OCI-LY7 (cell line): ENCODE data around the gene LIX1. TPM values are rescaled to one million over a fixed set of nuclear protein-coding genes. Genes with fewer than 3 reads are reported as not detected.

Source experiments
- BruUV-seq: library from RNA; stranded (reverse); fragments of 400-500 nt; replicated peaks from 2 replicates; lab custom pipeline; 2021; lab: Mats Ljungman, UMichigan
- CTCF ChIA-PET: fragments of 300-600 bp; sonication (Branson Sonifier 250); formaldehyde crosslinking; loops from one replicate; lab custom pipeline; 2022; ENCODE audit warnings: antibody characterized with exemption; ENCODE audit not compliant: unreplicated experiment; lab: Charles Lee
- POLR2A ChIA-PET: fragments of 300-600 bp; sonication (Branson Sonifier 250); formaldehyde crosslinking; loops from one replicate; lab custom pipeline; 2022; ENCODE audit warnings: antibody characterized with exemption; lab: Charles Lee
- DNase-seq: peaks from one replicate; pipeline ENCODE4 v3.0.0-alpha.2; 2015; ENCODE audit warnings: low spot score
- H2AFZ ChIP-seq: fragments of 200-600 bp; sonication (generic), shearing (Covaris generic); 2 replicates; pipeline ENCODE4 v1.6.1; 2014; ENCODE audit warnings: mild to moderate bottlenecking, antibody characterized with exemption, low read length, moderate library complexity
- H3K27ac ChIP-seq: fragments of 200-600 bp; sonication (generic); 2 replicates; pipeline ENCODE4 v1.5.1; 2014; ENCODE audit warnings: mixed run types, low read depth, mild to moderate bottlenecking, moderate library complexity, low read length, inconsistent platforms; ENCODE audit not compliant: poor library complexity, severe bottlenecking
- H3K36me3 ChIP-seq: fragments of 200-600 bp; sonication (generic); 2 replicates; pipeline ENCODE4 v1.6.1; 2014; ENCODE audit warnings: mild to moderate bottlenecking, antibody characterized with exemption, low read length, moderate library complexity, mixed read lengths; ENCODE audit not compliant: insufficient read depth
- H3K4me1 ChIP-seq: fragments of 200-600 bp; sonication (generic); 2 replicates; pipeline ENCODE4 v1.5.1; 2014; ENCODE audit warnings: mild to moderate bottlenecking, low read length; ENCODE audit not compliant: insufficient read depth, poor library complexity, severe bottlenecking
- H3K4me2 ChIP-seq: fragments of 200-600 bp; sonication (generic); 2 replicates; pipeline ENCODE4 v1.6.1; 2014; ENCODE audit warnings: mild to moderate bottlenecking, low read length
- H3K4me3 ChIP-seq: fragments of 200-600 bp; sonication (generic); 2 replicates; pipeline ENCODE4 v1.5.1; 2014; ENCODE audit warnings: mild to moderate bottlenecking, low read depth, low read length; ENCODE audit not compliant: poor library complexity, severe bottlenecking
- H3K79me2 ChIP-seq: fragments of 200-600 bp; sonication (generic); 2 replicates; pipeline ENCODE4 v1.6.1; 2016; ENCODE audit warnings: low read depth, mild to moderate bottlenecking, low read length, moderate library complexity, mixed read lengths; ENCODE audit not compliant: insufficient read depth
- H3K9me2 ChIP-seq: fragments of 200-600 bp; sonication (generic); 2 replicates; pipeline ENCODE4 v1.6.1; 2016; ENCODE audit warnings: mild to moderate bottlenecking, low read length, mixed read lengths; ENCODE audit not compliant: insufficient read depth
- H3K9me3 ChIP-seq: fragments of 200-600 bp; sonication (generic); 2 replicates; pipeline ENCODE4 v1.6.1; 2014; ENCODE audit warnings: mild to moderate bottlenecking, mixed run types, low read length, mixed read lengths
- H4K20me1 ChIP-seq: fragments of 200-600 bp; sonication (generic); 2 replicates; pipeline ENCODE4 v1.6.1; 2014; ENCODE audit warnings: mild to moderate bottlenecking, antibody characterized with exemption, low read length, moderate library complexity, mixed read lengths; ENCODE audit not compliant: insufficient read depth
- EZH2phosphoT487 ChIP-seq: fragments of 200-600 bp; sonication (generic); IDR thresholded peaks from 2 replicates; pipeline ENCODE4 v1.6.1; 2018; ENCODE audit warnings: low read depth, borderline replicate concordance, mild to moderate bottlenecking, mixed run types, antibody characterized with exemption, low read length, moderate library complexity, mixed read lengths
- intact Hi-C: fragments of 100-400 bp; cut with micrococcal nuclease; formaldehyde crosslinking; loops from one replicate; pipeline ENCODE4 v1.10.0; 2022; ENCODE audit not compliant: unreplicated experiment
- total RNA-seq, 2 experiments: library from RNA; depleted of rRNA in 1 of 2; stranded (reverse); fragments of >200 nt in 1 of 2; shearing (Covaris generic) in 1 of 2; gene quantifications; 2 replicates each; pipeline ENCODE4 v1.2.3, GENCODE V29; 2014 to 2022
- TF ChIP-seq, protein P1 (sequence below): fragments of 200-600 bp; sonication (generic); conservative IDR thresholded peaks from 2 replicates; pipeline ENCODE4 v1.5.1; 2014; ENCODE audit warnings: mild to moderate bottlenecking, antibody characterized with exemption, low read length, moderate library complexity, mixed read lengths

LIX1 gene
- total RNA-seq, 2 experiments from 2014 or later: 0.44 TPM; not detected in 1

DNA sequence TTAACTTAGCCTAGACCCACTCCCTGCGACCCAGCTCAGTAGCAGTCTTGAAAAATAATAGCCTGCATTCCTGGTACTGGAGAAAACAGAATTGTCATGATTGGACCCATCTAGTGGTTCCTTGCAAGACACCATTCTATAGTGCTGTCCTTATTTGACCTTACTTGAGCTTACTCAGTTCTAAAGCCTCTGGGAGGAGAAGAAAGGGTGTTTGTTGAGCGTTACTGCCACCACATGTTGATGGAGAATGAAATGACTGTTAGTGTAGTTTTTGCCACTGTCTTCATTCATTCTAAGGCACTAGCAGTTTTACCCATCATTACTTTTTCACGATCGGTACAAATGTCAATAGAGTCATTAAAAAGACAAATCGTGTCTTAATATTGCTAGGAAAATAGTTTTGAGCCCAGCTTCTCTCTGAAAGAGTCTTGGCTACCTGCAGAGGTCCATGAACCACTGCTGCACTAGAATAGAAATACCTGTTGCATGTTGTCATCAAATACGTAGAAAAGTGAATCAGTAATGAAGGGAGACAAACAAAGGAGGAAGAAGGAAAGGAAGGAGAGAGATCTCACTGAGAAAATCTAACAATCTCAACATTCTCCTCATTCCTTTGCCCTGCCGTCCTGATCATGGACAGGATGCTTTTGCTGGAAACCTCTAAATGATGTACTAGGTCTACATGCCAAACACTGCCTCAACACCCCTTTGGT is 96.0 kb downstream of the LIX1 start:
- Histone ChIP-seq H3K4me1 (no peaks in the 10 kb centered on the region), H3K9me3 (no peaks in the 10 kb centered on the region), H3K4me3 (no peak overlapping the region), H3K27ac (no peak overlapping the region), H2AFZ (no peak overlapping the region), H4K20me1 (no peaks in the 10 kb centered on the region), H3K4me2 (no peak overlapping the region), H3K36me3 (no peaks in the 10 kb centered on the region), H3K79me2 (no peaks in the 10 kb centered on the region), H3K9me2 (no peaks in the 10 kb centered on the region)
- no TSS peak for BruUV-seq
- intact Hi-C loops: loop anchor here (5.0 kb wide), 1 partner anchor 179 kb away; no protein-coding TSS in a partner anchor
- ChIA-PET CTCF (interaction anchor here (0.6 to 1.6 kb wide), 2 partner anchors 96 to 172 kb away, joined by 3 to 4 read pairs; partner anchors contain the start of gene LIX1), POLR2A (interaction anchor here (0.7 to 1.9 kb wide), 4 partner anchors 11 to 37 kb away, joined by 3 to 5 read pairs (median 3); no protein-coding TSS in a partner anchor)
- TF ChIP-seq, protein P1, sequence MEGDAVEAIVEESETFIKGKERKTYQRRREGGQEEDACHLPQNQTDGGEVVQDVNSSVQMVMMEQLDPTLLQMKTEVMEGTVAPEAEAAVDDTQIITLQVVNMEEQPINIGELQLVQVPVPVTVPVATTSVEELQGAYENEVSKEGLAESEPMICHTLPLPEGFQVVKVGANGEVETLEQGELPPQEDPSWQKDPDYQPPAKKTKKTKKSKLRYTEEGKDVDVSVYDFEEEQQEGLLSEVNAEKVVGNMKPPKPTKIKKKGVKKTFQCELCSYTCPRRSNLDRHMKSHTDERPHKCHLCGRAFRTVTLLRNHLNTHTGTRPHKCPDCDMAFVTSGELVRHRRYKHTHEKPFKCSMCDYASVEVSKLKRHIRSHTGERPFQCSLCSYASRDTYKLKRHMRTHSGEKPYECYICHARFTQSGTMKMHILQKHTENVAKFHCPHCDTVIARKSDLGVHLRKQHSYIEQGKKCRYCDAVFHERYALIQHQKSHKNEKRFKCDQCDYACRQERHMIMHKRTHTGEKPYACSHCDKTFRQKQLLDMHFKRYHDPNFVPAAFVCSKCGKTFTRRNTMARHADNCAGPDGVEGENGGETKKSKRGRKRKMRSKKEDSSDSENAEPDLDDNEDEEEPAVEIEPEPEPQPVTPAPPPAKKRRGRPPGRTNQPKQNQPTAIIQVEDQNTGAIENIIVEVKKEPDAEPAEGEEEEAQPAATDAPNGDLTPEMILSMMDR: peak; percentile 50
- no peak for TF ChIP-seq EZH2phosphoT487
- peak; percentile 36 for DNase-seq

DNA sequence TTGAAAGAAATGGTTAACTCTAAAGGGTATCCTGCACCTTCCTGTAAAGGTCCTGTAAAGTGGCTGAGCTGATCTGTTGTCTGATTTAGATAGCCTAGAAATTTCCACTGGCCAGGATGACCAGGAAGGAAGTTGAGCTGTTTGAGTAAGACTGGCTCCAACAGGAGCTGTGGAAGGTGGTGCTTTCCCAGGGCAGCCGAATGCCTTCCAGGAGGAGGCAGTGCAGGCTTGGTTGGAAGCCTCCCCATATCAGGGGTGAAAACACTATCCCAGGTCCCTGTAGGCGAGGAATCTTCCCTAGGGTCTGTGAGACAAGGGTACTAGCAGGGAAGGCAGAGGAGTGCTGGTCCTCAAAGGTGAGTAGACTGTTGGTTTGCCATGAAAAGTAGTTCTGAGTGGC is 98.4 kb downstream of the LIX1 start:
- ChIA-PET POLR2A (interaction anchor here (1.8 kb wide), 1 partner anchor 16 kb away, joined by 6 read pairs; no protein-coding TSS in a partner anchor), CTCF (no interaction called here)
- Histone ChIP-seq H3K36me3 (no peaks in the 10 kb centered on the region), H3K9me3 (no peaks in the 10 kb centered on the region), H3K9me2 (no peaks in the 10 kb centered on the region), H4K20me1 (no peaks in the 10 kb centered on the region), H3K4me3 (no peak overlapping the region), H3K27ac (no peak overlapping the region), H3K79me2 (no peaks in the 10 kb centered on the region), H2AFZ (no peak overlapping the region), H3K4me1 (no peaks in the 10 kb centered on the region), H3K4me2 (no peak overlapping the region)
- intact Hi-C loops: no loop called here
- no peak for DNase-seq
- TF ChIP-seq, protein P1: 0 out of 2 replicates have a peak, but pooled peaks have one; percentile 11
- no peak for TF ChIP-seq EZH2phosphoT487
- BruUV-seq: no TSS peak

DNA sequence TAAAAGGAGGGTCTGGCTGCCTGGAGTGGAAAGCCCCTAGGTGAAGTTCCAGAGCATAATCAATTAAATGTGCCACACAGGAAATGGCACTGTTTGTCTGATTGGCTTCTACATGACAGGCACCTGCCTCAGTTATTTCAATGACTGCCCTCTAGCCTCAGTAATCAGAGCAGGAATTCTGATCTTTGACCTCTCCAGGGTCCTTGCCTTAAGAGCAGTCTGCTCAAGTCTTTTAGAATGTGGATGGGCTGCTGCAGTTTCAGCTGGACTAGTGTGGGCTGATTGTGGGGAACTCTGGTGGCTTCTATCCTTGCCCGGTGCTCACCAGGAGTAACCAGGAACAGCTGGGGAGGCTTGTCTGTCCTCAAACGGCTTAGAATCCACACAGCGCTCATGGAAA is 98.9 kb downstream of the LIX1 start:
- no TSS peak for BruUV-seq
- TF ChIP-seq, protein P1: no peak
- TF ChIP-seq EZH2phosphoT487: no peak
- Histone ChIP-seq H3K9me3 (no peaks in the 10 kb centered on the region), H2AFZ (no peak overlapping the region), H3K4me1 (no peaks in the 10 kb centered on the region), H4K20me1 (no peaks in the 10 kb centered on the region), H3K9me2 (no peaks in the 10 kb centered on the region), H3K27ac (no peak overlapping the region), H3K79me2 (no peaks in the 10 kb centered on the region), H3K36me3 (0 out of 2 replicates have a peak, but pooled peaks cover 3% of the 10 kb centered on the region), H3K4me3 (no peak overlapping the region), H3K4me2 (no peak overlapping the region)
- intact Hi-C loops: no loop called here
- ChIA-PET CTCF (no interaction called here), POLR2A (interaction anchor here (1.8 kb wide), 1 partner anchor 17 kb away, joined by 6 read pairs; no protein-coding TSS in a partner anchor)
- DNase-seq: no peak
